Islet precursor cell (in vitro differentiated cells): ENCODE results near the gene GRID1.
A peak's percentile ranks its signal among the peaks of the same experiment; 100 is the strongest.
"Not testable (repeated sequence)": the region's sequence is repeated elsewhere in the genome, so short reads cannot be mapped to it uniquely, and the experiment has no call there.

Experiments
- DNase-seq: peaks from one replicate; pipeline ENCODE4 v3.0.0-alpha.2; 2018

Gene GRID1

GRCh38 chr10:85976267-85976793 is 390.3 kb downstream of the GRID1 start:
- peak; percentile 56 for DNase-seq

GRCh38 chr10:85971494-85971893 is 395.1 kb downstream of the GRID1 start:
- no peak for DNase-seq

GRCh38 chr10:85967594-85967993 is 399.0 kb downstream of the GRID1 start:
- DNase-seq = peak; percentile 37

GRCh38 chr10:85961479-85962067 is 405.0 kb downstream of the GRID1 start:
- DNase-seq = no peak

GRCh38 chr10:85961073-85961472 is 405.5 kb downstream of the GRID1 start:
- no peak for DNase-seq

- no peak for DNase-seq
These were observed 407.4 kb downstream of the GRID1 start for GRCh38 chr10:85959239-85959638.

- no peak for DNase-seq
These were observed 415.7 kb downstream of the GRID1 start for GRCh38 chr10:85950921-85951320.

- DNase-seq = no peak
These were observed 419.8 kb downstream of the GRID1 start for GRCh38 chr10:85946713-85947326.

GRCh38 chr10:85936161-85936560 is 430.4 kb downstream of the GRID1 start:
- DNase-seq = no peak

GRCh38 chr10:85934586-85934985 is 432.0 kb downstream of the GRID1 start:
- DNase-seq = peak; percentile 28

- not testable (repeated sequence) for DNase-seq
These were observed 436.6 kb downstream of the GRID1 start for GRCh38 chr10:85929993-85930392.

GRCh38 chr10:85927952-85928665 is 438.5 kb downstream of the GRID1 start:
- no peak for DNase-seq

GRCh38 chr10:85926986-85927385 is 439.6 kb downstream of the GRID1 start:
- no peak for DNase-seq

- no peak for DNase-seq
These were observed 440.5 kb downstream of the GRID1 start for GRCh38 chr10:85926136-85926535.

GRCh38 chr10:85925201-85925750 is 441.3 kb downstream of the GRID1 start:
- DNase-seq = no peak

- DNase-seq = no peak
These were observed 442.1 kb downstream of the GRID1 start for GRCh38 chr10:85924382-85925102.

- DNase-seq = no peak
These were observed 444.1 kb downstream of the GRID1 start for GRCh38 chr10:85922356-85923129.

- DNase-seq = no peak
These were observed 444.8 kb downstream of the GRID1 start for GRCh38 chr10:85921789-85922188.

- no peak for DNase-seq
These were observed 446.3 kb downstream of the GRID1 start for GRCh38 chr10:85920311-85920710.

- DNase-seq = no peak
These were observed 447.0 kb downstream of the GRID1 start for GRCh38 chr10:85919491-85920021.

GRCh38 chr10:85918371-85918770 is 448.2 kb downstream of the GRID1 start:
- DNase-seq = no peak

GRCh38 chr10:85917601-85918000 is 449.0 kb downstream of the GRID1 start:
- no peak for DNase-seq
